ENCODE results near the gene FAM90A26. TPM values are rescaled to one million over a fixed set of nuclear protein-coding genes. Genes with fewer than 3 reads are reported as not detected.
"Not testable (repeated sequence)": the region's sequence is repeated elsewhere in the genome, so short reads cannot be mapped to it uniquely, and the experiment has no call there.

FAM90A26 gene
- total RNA-seq, 2 experiments from 2014 or later, result not detected

GRCh38 chr4:9224596-9224995 lies 54.4 kb downstream of the FAM90A26 start, which contains the start of gene USP17L13:
TSS of gene USP17L13 (plus strand) at chr4:9224896. CDS start at chr4:9224896, 0 bp downstream.
- H4K20me1 ChIP-seq (ENCODE audit: insufficient read depth, low read length); H3K4me3 ChIP-seq (ENCODE audit: low read depth, low read length, poor library complexity, severe bottlenecking); H3K36me3 ChIP-seq (ENCODE audit: insufficient read depth, low read length); intact Hi-C loops (cut with micrococcal nuclease; ENCODE audit: unreplicated experiment); H3K9me3 ChIP-seq (ENCODE audit: low read length); BruUV-seq (replicated peaks); H3K27ac ChIP-seq (ENCODE audit: low read depth, low read length, poor library complexity, severe bottlenecking); CTCF ChIA-PET (ENCODE audit: unreplicated experiment); POLR2A ChIA-PET; H2AFZ ChIP-seq (ENCODE audit: low read length); DNase-seq (ENCODE audit: low spot score); H3K4me2 ChIP-seq (ENCODE audit: low read length); H3K4me1 ChIP-seq (ENCODE audit: insufficient read depth, low read length, poor library complexity, severe bottlenecking); H3K79me2 ChIP-seq (ENCODE audit: insufficient read depth, low read depth, low read length); H3K9me2 ChIP-seq (ENCODE audit: insufficient read depth, low read length): not testable (repeated sequence)

Other genes starting within 250 kb of the FAM90A26 start
- not detected in 2 replicates for gene USP17L10, start 40.2 kb downstream of the FAM90A26 start, total RNA-seq (2014; rRNA removed; shearing (Covaris generic))
- not detected in 2 replicates for gene USP17L10, start 40.2 kb downstream of the FAM90A26 start, total RNA-seq (2022)
- not detected in 2 replicates for gene USP17L11, start 45.0 kb downstream of the FAM90A26 start, total RNA-seq (2014; rRNA removed; shearing (Covaris generic))
- not detected in 2 replicates for gene USP17L11, start 45.0 kb downstream of the FAM90A26 start, total RNA-seq (2022)
- not detected in 2 replicates for gene USP17L12, start 49.7 kb downstream of the FAM90A26 start, total RNA-seq (2014; rRNA removed; shearing (Covaris generic))
- gene USP17L12, start 49.7 kb downstream of the FAM90A26 start, total RNA-seq (2022), result not detected in 2 replicates
- gene USP17L13, start 54.5 kb downstream of the FAM90A26 start, total RNA-seq (2014; rRNA removed; shearing (Covaris generic)), result not detected in 2 replicates
- not detected in 2 replicates for gene USP17L13, start 54.5 kb downstream of the FAM90A26 start, total RNA-seq (2022)
- gene USP17L15, start 64.0 kb downstream of the FAM90A26 start, total RNA-seq (2014; rRNA removed; shearing (Covaris generic)), result not detected in 2 replicates
- gene USP17L15, start 64.0 kb downstream of the FAM90A26 start, total RNA-seq (2022), result not detected in 2 replicates
- gene USP17L17, start 73.5 kb downstream of the FAM90A26 start, total RNA-seq (2014; rRNA removed; shearing (Covaris generic)), result not detected in 2 replicates
- not detected in 2 replicates for gene USP17L17, start 73.5 kb downstream of the FAM90A26 start, total RNA-seq (2022)
- gene USP17L18, start 78.2 kb downstream of the FAM90A26 start, total RNA-seq (2014; rRNA removed; shearing (Covaris generic)), result not detected in 2 replicates
- gene USP17L18, start 78.2 kb downstream of the FAM90A26 start, total RNA-seq (2022), result not detected in 2 replicates
- gene USP17L19, start 83.0 kb downstream of the FAM90A26 start, total RNA-seq (2014; rRNA removed; shearing (Covaris generic)), result not detected in 2 replicates
- gene USP17L19, start 83.0 kb downstream of the FAM90A26 start, total RNA-seq (2022), result not detected in 2 replicates
- gene USP17L20, start 87.7 kb downstream of the FAM90A26 start, total RNA-seq (2014; rRNA removed; shearing (Covaris generic)), result not detected in 2 replicates
- not detected in 2 replicates for gene USP17L20, start 87.7 kb downstream of the FAM90A26 start, total RNA-seq (2022)
- not detected in 2 replicates for gene USP17L21, start 92.5 kb downstream of the FAM90A26 start, total RNA-seq (2014; rRNA removed; shearing (Covaris generic))
- gene USP17L21, start 92.5 kb downstream of the FAM90A26 start, total RNA-seq (2022), result not detected in 2 replicates
- gene USP17L22, start 97.2 kb downstream of the FAM90A26 start, total RNA-seq (2014; rRNA removed; shearing (Covaris generic)), result not detected in 2 replicates
- gene USP17L22, start 97.2 kb downstream of the FAM90A26 start, total RNA-seq (2022), result not detected in 2 replicates
- not detected in 2 replicates for gene USP17L24, start 154.8 kb downstream of the FAM90A26 start, total RNA-seq (2014; rRNA removed; shearing (Covaris generic))
- not detected in 2 replicates for gene USP17L24, start 154.8 kb downstream of the FAM90A26 start, total RNA-seq (2022)
- not detected in 2 replicates for gene USP17L25, start 159.5 kb downstream of the FAM90A26 start, total RNA-seq (2014; rRNA removed; shearing (Covaris generic))
- not detected in 2 replicates for gene USP17L25, start 159.5 kb downstream of the FAM90A26 start, total RNA-seq (2022)
- gene USP17L26, start 164.2 kb downstream of the FAM90A26 start, total RNA-seq (2014; rRNA removed; shearing (Covaris generic)), result not detected in 2 replicates
- not detected in 2 replicates for gene USP17L26, start 164.2 kb downstream of the FAM90A26 start, total RNA-seq (2022)
- gene USP17L5, start 169.0 kb downstream of the FAM90A26 start, total RNA-seq (2014; rRNA removed; shearing (Covaris generic)), result not detected in 2 replicates
- not detected in 2 replicates for gene USP17L5, start 169.0 kb downstream of the FAM90A26 start, total RNA-seq (2022)
- not detected in 2 replicates for gene USP17L27, start 173.7 kb downstream of the FAM90A26 start, total RNA-seq (2014; rRNA removed; shearing (Covaris generic))
- not detected in 2 replicates for gene USP17L27, start 173.7 kb downstream of the FAM90A26 start, total RNA-seq (2022)
- gene USP17L28, start 178.5 kb downstream of the FAM90A26 start, total RNA-seq (2014; rRNA removed; shearing (Covaris generic)), result not detected in 2 replicates
- not detected in 2 replicates for gene USP17L28, start 178.5 kb downstream of the FAM90A26 start, total RNA-seq (2022)
- not detected in 2 replicates for gene USP17L29, start 183.2 kb downstream of the FAM90A26 start, total RNA-seq (2014; rRNA removed; shearing (Covaris generic))
- not detected in 2 replicates for gene USP17L29, start 183.2 kb downstream of the FAM90A26 start, total RNA-seq (2022)
- gene USP17L30, start 192.7 kb downstream of the FAM90A26 start, total RNA-seq (2014; rRNA removed; shearing (Covaris generic)), result not detected in 2 replicates
- gene USP17L30, start 192.7 kb downstream of the FAM90A26 start, total RNA-seq (2022), result not detected in 2 replicates